NCI-H82 treated with DMSO at 0.1 percent for 48 hours (cell line): Measurements from ENCODE around the gene ZXDC.

ENCODE experiments used
- DNase-seq: peaks from one replicate; lab custom pipeline; 2025; ENCODE audit not compliant: unreplicated experiment; lab: John Stamatoyannopoulos, UW

ZXDC gene

GRCh38 chr3:126475413-126476114, at the start of gene ZXDC:
ZXDC (minus strand) TSS chr3:126475891; CDS start chr3:126475865, 26 bp downstream.
- peak; percentile 56 for DNase-seq

- no peak for DNase-seq
Observed at GRCh38 chr3:126525091-126525852, 49.6 kb upstream of the ZXDC start.

- DNase-seq = no peak
Observed at GRCh38 chr3:126524429-126524988, 48.8 kb upstream of the ZXDC start.

- no peak for DNase-seq
Observed at GRCh38 chr3:126523745-126524428, 48.2 kb upstream of the ZXDC start, which contains the start of gene CHST13. CHST13 (plus strand) TSS chr3:126524155; CDS start chr3:126524333, 178 bp downstream.

- DNase-seq = peak; percentile 25
Observed at GRCh38 chr3:126522363-126522788, 46.7 kb upstream of the ZXDC start.

DNA sequence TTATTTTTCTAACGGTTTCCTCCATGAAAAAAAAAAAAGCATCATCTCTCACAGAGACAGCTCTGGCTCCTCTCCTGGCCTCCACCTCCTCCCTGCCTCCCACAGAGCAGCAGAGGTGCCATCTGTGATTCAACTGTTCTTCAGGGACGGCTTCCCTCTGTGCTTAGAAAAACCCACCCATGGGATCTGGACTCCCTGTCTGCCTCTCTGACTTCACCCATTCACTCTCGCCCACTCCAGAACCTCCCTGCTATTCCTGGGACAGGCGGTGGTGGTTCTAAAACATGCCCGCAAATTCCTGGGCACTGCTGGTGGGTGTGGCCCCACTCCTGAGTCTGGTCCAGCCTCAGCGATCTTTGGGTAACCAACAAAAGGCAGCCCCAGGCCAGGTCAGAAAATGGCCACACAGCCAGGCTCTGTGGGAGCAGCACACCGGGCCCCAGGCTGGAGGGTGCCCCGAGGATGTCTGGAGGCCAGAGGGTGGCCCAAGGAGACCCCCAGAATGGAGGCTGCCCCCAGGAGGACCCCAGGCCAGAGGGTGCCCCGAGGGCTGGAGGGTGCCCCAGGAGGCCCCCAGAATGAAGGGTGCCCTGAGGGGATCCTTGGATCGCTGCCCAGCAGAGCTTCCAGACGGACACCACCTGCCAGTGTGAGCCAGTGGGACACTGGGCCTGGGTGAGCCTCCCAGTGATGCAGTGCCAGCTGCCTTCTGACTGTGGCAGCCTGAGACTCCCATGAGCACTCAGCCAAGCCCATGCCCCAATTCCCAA, 45.6 kb upstream of the ZXDC start:
- no peak for DNase-seq

- DNase-seq = no peak
Observed at GRCh38 chr3:126519506-126520455, 44.1 kb upstream of the ZXDC start.

GRCh38 chr3:126518779-126519177, 43.1 kb upstream of the ZXDC start:
- no peak for DNase-seq

GRCh38 chr3:126517986-126518778, 42.5 kb upstream of the ZXDC start:
- no peak for DNase-seq

DNA sequence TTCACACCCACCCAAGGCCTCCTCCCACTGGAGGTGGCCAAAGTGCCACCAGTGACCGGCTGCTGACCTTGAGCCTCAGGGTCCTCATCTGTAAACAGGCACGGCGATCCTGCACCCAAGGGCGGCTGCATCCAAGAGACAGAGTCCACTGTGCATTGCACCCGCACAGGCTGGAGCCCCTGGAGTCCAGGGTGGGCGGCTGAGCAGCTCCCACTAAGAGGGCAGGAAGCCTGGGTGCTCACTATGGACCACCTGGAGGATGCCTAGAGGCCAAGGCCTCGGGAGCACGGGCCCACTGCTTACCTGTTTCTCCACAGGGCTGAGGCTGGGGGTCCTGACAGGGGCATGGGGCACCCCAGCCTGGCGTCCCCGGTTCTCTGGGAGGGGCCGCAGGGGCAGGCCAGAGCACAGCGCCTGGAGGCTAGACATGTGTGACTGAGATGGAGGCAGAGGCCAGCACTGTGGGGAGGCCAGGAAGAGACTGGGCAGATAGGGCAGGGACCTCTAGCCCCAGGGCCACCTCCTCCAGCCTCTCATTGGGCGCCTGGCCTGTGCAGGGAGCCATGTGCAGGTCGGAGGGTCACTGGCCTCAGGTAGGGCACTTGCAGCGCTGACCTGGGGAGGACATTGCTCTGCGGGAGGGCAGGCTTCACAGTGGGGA, 41.7 kb upstream of the ZXDC start, which contains the start of gene UROC1:
Gene UROC1 (minus strand): TSS at position 483 of the 661 bp plus-strand sequence. CDS start 54 bp downstream, at position 429.
- DNase-seq = no peak

GRCh38 chr3:126516936-126517290, 41.2 kb upstream of the ZXDC start:
- DNase-seq = no peak

DNA sequence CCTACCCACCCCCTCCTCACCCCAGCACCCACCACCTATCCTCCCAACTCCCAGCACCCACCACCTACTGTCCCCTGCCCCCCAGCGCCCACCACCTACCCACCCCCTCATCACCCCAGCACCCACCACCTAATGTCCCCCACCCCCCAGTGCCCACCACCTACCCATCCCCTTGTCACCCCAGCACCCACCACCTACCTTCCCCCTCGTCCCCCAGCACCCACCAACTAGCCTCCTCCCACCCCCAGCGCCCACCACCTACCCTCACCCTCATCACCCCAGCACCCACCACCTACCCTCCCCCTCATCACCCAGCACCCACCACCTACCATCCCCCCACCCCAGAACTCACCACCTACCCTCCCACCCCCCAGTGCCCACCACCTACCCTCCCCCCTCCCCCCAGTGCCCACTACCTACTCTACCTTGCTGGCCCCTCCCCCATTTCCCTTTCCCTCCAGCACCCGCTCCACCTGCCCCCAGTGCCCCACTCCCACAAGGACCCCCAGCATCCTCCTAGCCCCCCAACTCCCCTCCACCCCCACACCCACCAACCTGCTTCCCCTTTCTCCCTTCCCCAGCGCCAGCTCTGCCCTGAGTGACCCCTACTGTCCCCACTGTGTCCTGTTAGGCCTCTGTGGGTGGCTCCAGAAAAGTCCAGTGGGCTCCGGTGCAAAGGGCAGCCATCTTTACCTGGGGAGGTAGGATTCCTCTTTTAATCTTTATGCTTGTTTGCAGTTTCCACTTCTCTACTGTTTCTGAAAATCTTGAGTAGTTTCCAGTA, 40.7 kb upstream of the ZXDC start:
- no peak for DNase-seq

- DNase-seq = no peak
Observed at GRCh38 chr3:126515066-126515706, 39.5 kb upstream of the ZXDC start.

DNA sequence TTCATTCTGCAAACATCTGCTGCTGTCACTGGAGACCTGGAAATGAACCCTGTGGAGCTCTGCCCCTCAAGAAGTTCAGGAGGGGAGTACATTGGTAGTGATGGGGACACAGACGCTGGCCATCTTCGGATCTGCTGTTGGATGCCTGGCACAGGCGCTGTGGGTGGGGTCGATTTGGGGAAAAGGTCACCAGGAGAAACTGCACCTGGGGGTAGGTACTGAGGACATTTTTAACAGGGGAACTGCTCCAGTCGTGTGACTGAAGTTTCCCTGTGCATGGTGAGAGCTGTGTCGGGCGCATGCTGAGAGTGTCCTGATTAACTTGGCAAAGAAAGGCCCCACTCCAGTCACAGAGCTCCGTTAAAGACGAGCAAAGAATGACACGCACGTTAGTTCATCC, 38.5 kb upstream of the ZXDC start:
- DNase-seq = no peak

DNA sequence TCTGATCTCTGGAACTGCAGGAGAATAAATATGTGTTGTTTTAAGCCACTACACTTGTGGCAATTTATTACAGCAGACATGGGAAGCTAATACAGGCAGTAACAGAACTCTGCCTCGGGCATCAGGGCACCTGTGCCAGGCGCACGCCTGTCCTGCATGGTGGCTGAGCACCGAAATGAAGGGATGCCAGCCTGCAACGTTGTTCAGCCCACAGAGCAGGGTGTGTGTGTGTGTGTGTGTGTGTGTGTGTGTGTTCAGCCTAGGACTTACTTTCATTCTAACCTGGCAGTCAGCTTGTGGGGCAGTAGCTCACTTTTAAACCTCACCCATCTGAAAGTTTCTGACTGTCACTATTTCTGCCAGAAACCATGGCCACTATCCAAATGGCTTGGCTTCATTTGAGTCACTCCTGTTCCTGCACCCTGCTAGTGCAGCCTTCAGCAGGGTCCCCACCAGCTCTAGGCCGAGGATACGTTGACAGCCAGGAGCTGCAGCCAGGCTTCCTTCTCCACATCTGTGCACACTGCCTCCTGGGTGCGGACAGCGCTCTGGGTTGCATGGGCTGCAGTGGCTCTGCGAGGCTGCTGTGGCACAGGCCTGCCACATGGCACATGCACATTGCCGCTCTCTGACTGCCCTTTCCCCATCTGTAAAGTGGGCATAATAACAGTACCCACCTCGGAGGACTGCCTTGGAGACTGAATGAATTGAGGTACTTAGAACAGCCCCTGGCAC, 37.4 kb upstream of the ZXDC start:
- no peak for DNase-seq

DNA sequence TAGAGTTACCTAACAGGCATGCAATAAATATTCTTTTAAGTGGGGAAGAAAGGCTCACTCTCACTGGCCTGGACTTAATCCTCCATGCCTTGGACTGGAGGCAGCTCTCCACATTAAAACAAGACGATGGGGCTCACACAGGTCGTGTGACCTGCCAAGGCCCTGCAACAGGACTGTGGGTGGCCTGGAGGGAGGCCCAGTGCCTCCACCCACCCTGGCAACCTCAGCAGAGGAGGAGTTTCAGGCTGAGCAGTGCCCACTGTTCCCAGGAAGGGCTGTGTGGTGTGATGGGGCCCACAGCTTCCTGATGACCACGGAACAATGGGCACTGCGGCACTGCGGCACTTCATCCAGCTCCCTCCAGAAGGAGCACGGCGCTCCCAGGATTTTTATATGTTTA, 36.3 kb upstream of the ZXDC start:
- DNase-seq = no peak
